Measurements from ENCODE around the gene ESPL1.

ESPL1 gene

DNA sequence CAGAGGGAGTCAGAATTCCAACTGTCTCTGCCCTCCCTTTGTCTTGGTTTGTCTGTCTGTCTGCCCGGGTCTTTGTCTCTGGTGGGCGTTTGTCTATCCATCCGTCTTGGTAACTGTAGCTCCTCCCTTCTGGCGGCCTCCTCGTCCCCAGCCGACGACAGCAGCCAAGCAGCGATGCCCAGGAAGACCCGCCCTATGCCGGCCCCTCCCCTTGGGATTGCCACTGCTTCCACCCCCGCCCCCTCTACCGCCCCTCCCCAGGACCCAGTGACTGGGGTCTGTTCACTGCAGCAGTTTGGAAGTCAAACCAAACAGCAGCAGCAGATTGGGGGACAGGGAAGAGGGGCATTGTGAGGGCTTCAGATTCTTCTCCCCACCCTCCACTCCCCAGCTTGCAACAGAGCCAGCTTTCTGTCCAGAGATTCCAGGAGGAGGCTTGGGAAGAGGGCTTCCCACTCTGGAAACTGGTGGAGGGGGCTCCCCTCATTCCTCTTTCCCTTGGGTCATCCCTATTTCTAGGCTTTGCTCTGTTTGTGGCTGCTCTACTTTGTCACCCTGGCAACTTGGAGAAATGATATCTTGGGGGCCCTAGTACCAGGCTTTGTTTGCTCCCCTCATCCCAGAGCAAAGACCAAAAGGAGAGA, 33.7 kb upstream of the ESPL1 start:
- H3K36me3 ChIP-seq (ENCODE audit: control insufficient read depth, insufficient read depth, low read length) = no peaks in the 10 kb centered on the region
- no peak overlapping the region for H3K27ac ChIP-seq
- H3K9me3 ChIP-seq (ENCODE audit: control insufficient read depth, low read length) = no peaks in the 10 kb centered on the region
- no peak overlapping the region for H2AFZ ChIP-seq
- no peak for TF ChIP-seq CTCF (IDR thresholded peaks at IDR 0.05)
- H3K4me2 ChIP-seq (ENCODE audit: low read length) = no peak overlapping the region
- no peak overlapping the region for H3K4me3 ChIP-seq (ENCODE audit: low read depth, low read length)
- H3K9ac ChIP-seq = no peak overlapping the region
- peaks cover 17% of the 10 kb centered on the region for H3K4me1 ChIP-seq
- no peaks in the 10 kb centered on the region for H3K27me3 ChIP-seq (ENCODE audit: control insufficient read depth, insufficient read depth, low read length)
- no peaks in the 10 kb centered on the region for H3K79me2 ChIP-seq

DNA sequence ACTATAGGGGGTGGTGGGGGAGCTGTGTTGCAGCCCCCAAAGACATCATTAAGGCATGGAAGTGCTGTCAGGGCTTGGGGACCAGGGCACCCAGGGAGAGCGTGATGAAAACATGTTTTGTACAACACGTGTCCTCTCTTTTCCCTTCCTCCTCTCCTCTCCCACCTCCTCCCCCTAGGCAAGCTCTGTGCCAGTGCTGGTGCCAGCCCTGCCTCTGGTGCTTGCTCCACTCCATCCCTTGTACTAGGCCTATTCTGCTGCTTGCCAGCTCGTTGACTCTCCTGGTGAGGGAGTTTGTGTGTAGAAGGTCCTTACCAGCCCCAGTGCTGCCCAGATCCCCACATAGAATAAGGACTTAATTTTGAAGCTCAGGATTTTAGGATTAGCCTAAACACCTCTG, 32.9 kb upstream of the ESPL1 start:
- TF ChIP-seq CTCF (IDR thresholded peaks at IDR 0.05) = no peak
- H3K4me3 ChIP-seq (ENCODE audit: low read depth, low read length) = no peak overlapping the region
- H3K4me2 ChIP-seq (ENCODE audit: low read length) = no peak overlapping the region
- no peaks in the 10 kb centered on the region for H3K9me3 ChIP-seq (ENCODE audit: control insufficient read depth, low read length)
- no peaks in the 10 kb centered on the region for H3K27me3 ChIP-seq (ENCODE audit: control insufficient read depth, insufficient read depth, low read length)
- no peaks in the 10 kb centered on the region for H3K79me2 ChIP-seq
- no peak overlapping the region for H3K27ac ChIP-seq
- peaks cover 17% of the 10 kb centered on the region for H3K4me1 ChIP-seq
- H3K9ac ChIP-seq = no peak overlapping the region
- no peaks in the 10 kb centered on the region for H3K36me3 ChIP-seq (ENCODE audit: control insufficient read depth, insufficient read depth, low read length)
- H2AFZ ChIP-seq = no peak overlapping the region

GRCh38 chr12:53235742-53236442, 32.2 kb upstream of the ESPL1 start:
- H3K27me3 ChIP-seq (ENCODE audit: control insufficient read depth, insufficient read depth, low read length) = no peaks in the 10 kb centered on the region
- no peak for TF ChIP-seq CTCF (IDR thresholded peaks at IDR 0.05)

DNA sequence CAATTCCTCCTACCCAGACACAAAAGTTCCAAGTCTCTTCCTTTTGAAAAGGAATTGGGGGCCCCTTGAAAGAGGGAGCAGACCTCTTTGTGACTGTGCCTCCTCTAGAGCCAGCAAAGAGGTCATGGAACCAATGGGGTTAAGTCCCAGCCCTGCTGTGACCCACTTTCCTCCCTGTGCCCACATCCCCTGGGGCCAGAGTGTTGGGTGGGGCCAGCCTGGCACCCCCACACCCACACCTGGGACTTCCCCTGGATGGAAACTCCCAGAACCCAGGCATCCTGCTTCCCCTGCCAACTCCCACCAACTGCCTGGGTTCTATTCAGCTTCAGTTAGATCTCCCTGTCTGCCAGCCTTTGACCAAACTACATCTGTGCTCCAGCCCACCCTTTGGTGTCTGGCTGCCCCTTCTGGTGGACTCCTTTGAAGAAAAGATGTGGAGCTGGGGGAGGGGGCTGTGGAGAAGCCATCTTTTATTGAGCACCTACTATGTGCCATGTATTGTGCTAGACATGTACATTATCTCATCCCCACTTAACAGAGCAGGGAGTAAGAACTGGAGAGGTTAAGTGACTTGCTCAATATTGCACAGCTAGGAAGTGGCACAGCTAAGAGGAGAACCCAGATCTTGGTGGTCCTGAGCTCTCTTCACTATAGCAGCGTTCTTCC, 31.5 kb upstream of the ESPL1 start:
- Histone ChIP-seq H3K4me2 (ENCODE audit: low read length) (no peak overlapping the region), H2AFZ (no peak overlapping the region), H3K36me3 (ENCODE audit: control insufficient read depth, insufficient read depth, low read length) (no peaks in the 10 kb centered on the region), H3K4me3 (ENCODE audit: low read depth, low read length) (no peak overlapping the region), H3K27ac (no peak overlapping the region), H3K27me3 (ENCODE audit: control insufficient read depth, insufficient read depth, low read length) (no peaks in the 10 kb centered on the region), H3K79me2 (no peaks in the 10 kb centered on the region), H3K9me3 (ENCODE audit: control insufficient read depth, low read length) (no peaks in the 10 kb centered on the region), H3K9ac (no peak overlapping the region), H3K4me1 (peaks cover 11% of the 10 kb centered on the region)
- TF ChIP-seq CTCF (IDR thresholded peaks at IDR 0.05) = no peak

More at GRCh38 chr12:53235742-53236442, 32.2 kb upstream of the ESPL1 start:
- H3K79me2 ChIP-seq = no peaks in the 10 kb centered on the region
- H2AFZ ChIP-seq = no peak overlapping the region
- H3K4me1 ChIP-seq = peaks cover 16% of the 10 kb centered on the region
- no peaks in the 10 kb centered on the region for H3K9me3 ChIP-seq (ENCODE audit: control insufficient read depth, low read length)
- H3K36me3 ChIP-seq (ENCODE audit: control insufficient read depth, insufficient read depth, low read length) = no peaks in the 10 kb centered on the region
- no peak overlapping the region for H3K4me3 ChIP-seq (ENCODE audit: low read depth, low read length)
- H3K9ac ChIP-seq = no peak overlapping the region
- no peak overlapping the region for H3K4me2 ChIP-seq (ENCODE audit: low read length)
- no peak overlapping the region for H3K27ac ChIP-seq

All from parathyroid adenoma (tissue), 2 donors.